GM19351 (cell line): ENCODE results near the gene ITGA7.

Source experiments
- ATAC-seq: cut with Tn5 transposase; IDR thresholded peaks from one replicate; pipeline ENCODE4 v1.9.1; 2021; ENCODE audit warnings: mild to moderate bottlenecking, moderate library complexity; ENCODE audit not compliant: unreplicated experiment

ITGA7 gene

GRCh38 chr12:55718624-55719275 is 11.0 kb upstream of the ITGA7 start:
- ATAC-seq, result no peak

- ATAC-seq, result no peak
Observed at GRCh38 chr12:55718015-55718414, 10.3 kb upstream of the ITGA7 start.

- ATAC-seq, result peak; percentile 27
Observed at GRCh38 chr12:55717011-55718007, 9.6 kb upstream of the ITGA7 start.

- ATAC-seq, result no peak
Observed at GRCh38 chr12:55716582-55716957, 8.9 kb upstream of the ITGA7 start.

- peak; percentile 82 for ATAC-seq
Observed at GRCh38 chr12:55715833-55716581, 8.3 kb upstream of the ITGA7 start, which contains the start of gene BLOC1S1. BLOC1S1 (plus strand) TSS chr12:55716046; CDS start chr12:55716052, 6 bp downstream.

GRCh38 chr12:55715169-55715764 is 7.6 kb upstream of the ITGA7 start:
- ATAC-seq, result no peak

GRCh38 chr12:55713721-55714120 is 6.0 kb upstream of the ITGA7 start:
- ATAC-seq, result no peak

- ATAC-seq, result no peak
Observed at GRCh38 chr12:55712700-55713415, 5.2 kb upstream of the ITGA7 start.

- ATAC-seq, result no peak
Observed at GRCh38 chr12:55711786-55712553, 4.3 kb upstream of the ITGA7 start.

GRCh38 chr12:55708695-55709233 is 1.1 kb upstream of the ITGA7 start:
- no peak for ATAC-seq

- ATAC-seq, result no peak
Observed at GRCh38 chr12:55707219-55707671, 459 bp downstream of the ITGA7 start.

- no peak for ATAC-seq
Observed at GRCh38 chr12:55706568-55707218, 1.0 kb downstream of the ITGA7 start.

- no peak for ATAC-seq
Observed at GRCh38 chr12:55705782-55706402, 1.8 kb downstream of the ITGA7 start.

- no peak for ATAC-seq
Observed at GRCh38 chr12:55704824-55705718, 2.6 kb downstream of the ITGA7 start.

GRCh38 chr12:55703901-55704761 is 3.6 kb downstream of the ITGA7 start:
- ATAC-seq, result no peak

GRCh38 chr12:55703288-55703687 is 4.4 kb downstream of the ITGA7 start:
- no peak for ATAC-seq
